GM21381 (cell line): ENCODE measurements around the gene SHISA9.

Experiments used
- ATAC-seq: cut with Tn5 transposase; IDR thresholded peaks from one replicate; pipeline ENCODE4 v1.9.1; 2021; ENCODE audit warnings: mild to moderate bottlenecking, moderate library complexity; ENCODE audit not compliant: unreplicated experiment

Gene SHISA9

GRCh38 chr16:13244770-13245169 lies 343.4 kb downstream of the SHISA9 start:
- ATAC-seq, result no peak

DNA sequence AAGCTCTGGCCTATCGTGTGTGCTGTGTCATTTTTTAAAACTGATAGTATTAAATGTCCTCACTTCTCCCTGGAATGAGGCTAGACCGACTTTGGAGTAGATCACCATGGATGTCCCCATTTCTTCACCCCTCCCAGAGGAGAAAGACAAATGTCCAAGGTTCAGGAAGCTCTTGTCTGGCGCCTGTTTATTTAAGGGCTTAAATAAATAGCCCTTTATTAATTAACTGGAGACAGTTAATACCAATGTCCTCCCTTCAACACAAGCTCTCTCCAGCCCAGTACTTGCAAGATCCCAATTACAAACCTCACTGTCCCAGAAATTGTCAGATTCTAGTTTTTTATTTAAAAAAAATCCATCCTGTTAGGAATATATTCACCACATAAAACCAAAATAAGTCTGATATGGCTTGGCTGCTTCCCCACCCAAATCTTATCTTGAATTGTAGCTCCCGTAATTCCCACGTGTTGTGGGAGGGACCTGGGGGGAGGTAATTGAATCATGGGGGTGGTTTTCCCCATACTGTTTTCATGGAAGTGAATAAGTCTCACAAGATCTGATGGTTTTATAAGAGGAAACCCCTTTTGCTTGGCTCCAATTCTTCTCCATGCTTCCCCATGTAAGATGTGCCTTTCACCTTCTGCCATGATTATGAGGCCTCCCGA lies 344.4 kb downstream of the SHISA9 start:
- ATAC-seq, result no peak

- no peak for ATAC-seq
These were observed 353.7 kb downstream of the SHISA9 start for GRCh38 chr16:13254998-13255614.

GRCh38 chr16:13262270-13263090 lies 361.1 kb downstream of the SHISA9 start:
- ATAC-seq, result no peak

- ATAC-seq, result no peak
These were observed 363.6 kb downstream of the SHISA9 start for GRCh38 chr16:13264749-13265552.

- ATAC-seq, result no peak
These were observed 368.0 kb downstream of the SHISA9 start for GRCh38 chr16:13269359-13269758.

DNA sequence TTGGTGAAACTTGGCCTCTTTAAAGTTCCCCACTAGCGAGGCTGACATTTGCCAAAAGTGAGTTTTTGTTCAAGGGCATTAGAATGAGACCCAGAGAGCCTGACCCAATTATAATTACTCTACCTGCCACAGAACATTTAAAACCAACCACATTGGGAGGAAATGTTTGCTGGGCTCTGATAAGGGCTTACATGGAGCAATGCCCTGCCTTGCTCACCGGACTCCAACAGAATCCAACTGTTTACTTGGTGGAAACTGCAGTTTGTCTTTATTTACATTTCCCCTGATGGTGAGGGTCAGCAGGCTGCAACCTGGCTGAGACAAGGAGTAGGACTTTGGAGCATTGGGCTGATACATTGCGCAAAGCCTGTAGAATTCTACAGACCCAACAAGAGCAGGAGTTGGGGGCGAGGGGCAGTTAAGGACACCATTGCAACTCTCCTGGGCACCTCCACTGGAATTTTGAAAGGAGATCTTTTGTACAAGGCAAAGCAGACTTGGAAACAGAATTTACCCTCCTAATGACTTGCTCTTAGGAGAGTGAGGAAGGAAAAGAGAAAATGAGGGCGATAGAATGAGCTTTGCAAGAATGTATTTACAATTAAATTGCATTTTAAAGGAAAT lies 368.6 kb downstream of the SHISA9 start:
- no peak for ATAC-seq

GRCh38 chr16:13270602-13271001 lies 369.2 kb downstream of the SHISA9 start:
- ATAC-seq, result no peak

- ATAC-seq, result no peak
These were observed 388.1 kb downstream of the SHISA9 start for GRCh38 chr16:13289515-13289914.
